ENCODE results near the gene MTRF1L.

DNA sequence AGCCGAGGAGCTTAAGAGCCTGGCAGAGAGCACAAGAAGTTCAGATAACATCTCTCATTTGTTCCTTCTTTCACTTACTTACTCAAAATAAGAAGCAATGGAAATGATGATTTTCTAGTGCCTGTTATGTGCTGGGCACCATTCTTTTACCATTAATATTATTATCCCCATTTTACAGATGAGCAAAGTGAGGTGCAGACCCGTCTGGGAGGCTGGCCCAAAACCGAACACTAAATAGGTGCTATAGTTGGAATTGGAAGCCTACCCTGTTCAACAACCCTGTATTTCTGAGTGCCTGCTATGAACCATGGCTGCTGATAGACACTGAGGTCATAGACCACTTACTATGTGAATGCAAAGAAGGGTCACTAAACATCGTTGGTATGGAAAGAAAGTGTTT lies 25.0 kb upstream of the MTRF1L start:
- TF ChIP-seq, protein P1, sequence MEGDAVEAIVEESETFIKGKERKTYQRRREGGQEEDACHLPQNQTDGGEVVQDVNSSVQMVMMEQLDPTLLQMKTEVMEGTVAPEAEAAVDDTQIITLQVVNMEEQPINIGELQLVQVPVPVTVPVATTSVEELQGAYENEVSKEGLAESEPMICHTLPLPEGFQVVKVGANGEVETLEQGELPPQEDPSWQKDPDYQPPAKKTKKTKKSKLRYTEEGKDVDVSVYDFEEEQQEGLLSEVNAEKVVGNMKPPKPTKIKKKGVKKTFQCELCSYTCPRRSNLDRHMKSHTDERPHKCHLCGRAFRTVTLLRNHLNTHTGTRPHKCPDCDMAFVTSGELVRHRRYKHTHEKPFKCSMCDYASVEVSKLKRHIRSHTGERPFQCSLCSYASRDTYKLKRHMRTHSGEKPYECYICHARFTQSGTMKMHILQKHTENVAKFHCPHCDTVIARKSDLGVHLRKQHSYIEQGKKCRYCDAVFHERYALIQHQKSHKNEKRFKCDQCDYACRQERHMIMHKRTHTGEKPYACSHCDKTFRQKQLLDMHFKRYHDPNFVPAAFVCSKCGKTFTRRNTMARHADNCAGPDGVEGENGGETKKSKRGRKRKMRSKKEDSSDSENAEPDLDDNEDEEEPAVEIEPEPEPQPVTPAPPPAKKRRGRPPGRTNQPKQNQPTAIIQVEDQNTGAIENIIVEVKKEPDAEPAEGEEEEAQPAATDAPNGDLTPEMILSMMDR (optimal IDR thresholded peaks at IDR 0.05 in 1 of 3, IDR thresholded peaks at IDR 0.05 in 1 of 3, conservative IDR thresholded peaks at IDR 0.05 in 1 of 3; ENCODE audit: extremely low read depth in 1 of 3, insufficient read depth in 2 of 3, low read length in 3 of 3): no peak
- no peak for TF ChIP-seq EZH2 (IDR thresholded peaks at IDR 0.05; ENCODE audit: low read length)

All from keratinocyte (primary cell).